ELF-1 (cell line): ENCODE data around the gene ZNF580.
A peak's percentile ranks its signal among the peaks of the same experiment; 100 is the strongest.

Experiments
- DNase-seq: peaks from one replicate; pipeline ENCODE4 v3.0.0-alpha.2; 2016; ENCODE audit warnings: low read depth, low spot score

Gene ZNF580

GRCh38 chr19:55605637-55606470, 34.9 kb upstream of the ZNF580 start, which contains the start of gene ZNF865:
TSS of gene ZNF865 (plus strand) at chr19:55605647. CDS start at chr19:55613619, 7,972 bp downstream.
- peak; percentile 92 for DNase-seq

DNA sequence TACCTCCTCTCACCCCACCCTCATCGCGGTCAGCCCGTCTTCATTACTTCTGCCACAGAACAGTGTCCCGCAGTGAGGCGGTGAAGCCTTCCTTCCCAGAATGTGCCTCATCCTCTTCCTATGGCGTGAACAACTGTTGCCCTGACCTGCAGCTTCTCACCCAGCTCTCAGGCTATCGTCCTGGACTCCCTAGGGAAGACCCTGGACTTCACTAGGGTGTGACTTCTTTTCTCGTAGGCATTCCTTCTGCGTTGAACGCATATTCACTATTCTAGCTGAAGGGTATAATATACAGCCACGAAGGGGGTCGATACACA, 34.4 kb upstream of the ZNF580 start:
- DNase-seq: no peak

GRCh38 chr19:55606817-55607216, 34.0 kb upstream of the ZNF580 start:
- no peak for DNase-seq

- no peak for DNase-seq
Observed at GRCh38 chr19:55609326-55609725, 31.5 kb upstream of the ZNF580 start.

GRCh38 chr19:55611300-55611982, 29.4 kb upstream of the ZNF580 start:
- no peak for DNase-seq

DNA sequence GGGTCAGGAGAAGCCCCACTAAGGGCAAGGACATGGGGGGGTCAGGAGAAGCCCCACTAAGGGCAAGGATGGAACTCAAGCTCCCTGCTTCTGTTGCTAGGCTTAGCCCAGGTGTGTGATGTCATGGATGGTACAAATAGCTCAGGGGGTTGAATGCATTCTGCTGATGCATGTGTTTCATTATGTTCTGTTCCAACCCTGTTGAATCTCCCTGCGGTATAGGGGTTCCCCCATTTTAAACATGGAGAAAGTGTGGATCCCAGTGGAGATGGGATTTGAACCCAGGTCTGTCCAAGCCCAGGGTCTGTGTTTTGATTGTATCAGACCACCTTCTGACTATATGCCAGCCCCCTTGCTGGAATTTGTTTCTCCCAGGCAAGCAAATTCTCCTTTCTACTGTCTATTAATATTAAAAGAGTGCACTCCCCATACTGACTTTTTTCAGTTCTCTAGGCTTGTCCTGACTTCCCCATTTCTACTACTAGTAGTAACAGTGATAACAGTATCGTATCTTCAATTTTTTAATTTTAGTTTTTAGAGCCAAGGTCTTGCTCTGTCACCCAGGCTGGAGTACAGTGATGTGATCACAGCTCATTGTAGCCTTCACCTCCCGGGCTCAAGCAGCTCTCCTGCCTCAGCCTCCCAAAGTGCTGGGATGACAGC, 28.7 kb upstream of the ZNF580 start:
- no peak for DNase-seq

GRCh38 chr19:55613396-55613795, 27.4 kb upstream of the ZNF580 start:
- DNase-seq: no peak

- DNase-seq: no peak
Observed at GRCh38 chr19:55613930-55614710, 26.7 kb upstream of the ZNF580 start.

DNA sequence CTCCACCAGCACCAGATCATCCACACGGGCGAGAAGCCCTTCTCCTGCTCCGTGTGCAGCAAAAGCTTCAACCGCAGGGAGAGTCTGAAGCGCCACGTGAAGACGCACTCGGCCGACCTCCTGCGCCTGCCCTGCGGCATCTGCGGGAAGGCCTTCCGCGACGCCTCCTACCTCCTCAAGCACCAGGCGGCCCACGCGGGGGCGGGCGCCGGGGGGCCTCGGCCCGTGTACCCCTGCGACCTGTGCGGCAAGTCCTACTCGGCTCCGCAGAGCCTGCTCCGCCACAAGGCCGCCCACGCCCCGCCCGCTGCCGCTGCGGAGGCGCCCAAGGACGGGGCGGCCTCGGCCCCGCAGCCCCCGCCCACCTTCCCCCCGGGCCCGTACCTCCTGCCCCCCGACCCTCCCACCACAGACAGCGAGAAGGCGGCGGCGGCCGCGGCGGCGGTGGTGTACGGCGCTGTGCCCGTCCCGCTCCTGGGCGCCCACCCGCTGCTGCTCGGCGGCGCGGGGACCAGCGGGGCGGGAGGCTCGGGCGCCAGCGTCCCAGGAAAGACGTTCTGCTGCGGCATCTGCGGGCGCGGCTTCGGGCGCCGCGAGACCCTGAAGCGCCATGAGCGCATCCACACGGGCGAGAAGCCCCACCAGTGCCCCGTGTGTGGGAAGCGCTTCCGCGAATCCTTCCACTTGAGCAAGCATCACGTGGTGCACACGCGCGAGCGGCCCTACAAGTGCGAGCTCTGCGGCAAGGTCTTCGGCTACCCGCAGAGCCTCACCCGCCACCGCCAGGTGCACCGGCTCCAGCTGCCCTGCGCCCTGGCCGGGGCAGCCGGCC, 25.9 kb upstream of the ZNF580 start:
- DNase-seq: no peak

DNA sequence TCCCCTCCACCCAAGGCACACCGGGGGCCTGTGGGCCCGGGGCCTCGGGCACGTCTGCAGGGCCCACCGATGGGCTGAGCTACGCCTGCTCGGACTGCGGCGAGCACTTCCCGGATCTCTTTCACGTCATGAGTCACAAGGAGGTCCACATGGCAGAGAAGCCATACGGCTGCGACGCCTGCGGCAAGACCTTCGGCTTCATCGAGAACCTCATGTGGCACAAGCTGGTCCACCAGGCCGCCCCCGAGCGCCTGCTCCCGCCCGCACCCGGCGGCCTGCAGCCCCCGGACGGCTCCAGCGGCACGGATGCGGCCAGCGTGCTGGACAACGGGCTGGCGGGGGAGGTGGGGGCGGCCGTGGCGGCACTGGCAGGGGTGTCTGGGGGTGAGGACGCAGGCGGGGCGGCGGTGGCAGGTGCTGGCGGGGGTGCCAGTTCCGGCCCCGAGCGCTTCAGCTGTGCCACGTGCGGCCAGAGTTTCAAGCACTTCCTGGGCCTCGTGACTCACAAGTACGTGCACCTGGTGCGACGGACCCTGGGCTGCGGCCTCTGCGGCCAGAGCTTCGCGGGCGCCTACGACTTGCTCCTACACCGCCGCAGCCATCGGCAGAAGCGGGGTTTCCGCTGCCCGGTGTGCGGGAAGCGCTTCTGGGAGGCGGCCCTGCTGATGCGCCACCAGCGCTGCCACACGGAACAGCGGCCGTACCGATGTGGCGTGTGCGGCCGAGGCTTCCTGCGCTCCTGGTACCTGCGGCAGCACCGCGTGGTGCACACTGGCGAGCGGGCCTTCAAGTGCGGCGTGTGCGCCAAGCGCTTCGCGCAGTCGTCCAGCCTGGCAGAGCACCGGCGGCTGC, 25.0 kb upstream of the ZNF580 start:
- no peak for DNase-seq

- DNase-seq: no peak
Observed at GRCh38 chr19:55616395-55616875, 24.4 kb upstream of the ZNF580 start.

DNA sequence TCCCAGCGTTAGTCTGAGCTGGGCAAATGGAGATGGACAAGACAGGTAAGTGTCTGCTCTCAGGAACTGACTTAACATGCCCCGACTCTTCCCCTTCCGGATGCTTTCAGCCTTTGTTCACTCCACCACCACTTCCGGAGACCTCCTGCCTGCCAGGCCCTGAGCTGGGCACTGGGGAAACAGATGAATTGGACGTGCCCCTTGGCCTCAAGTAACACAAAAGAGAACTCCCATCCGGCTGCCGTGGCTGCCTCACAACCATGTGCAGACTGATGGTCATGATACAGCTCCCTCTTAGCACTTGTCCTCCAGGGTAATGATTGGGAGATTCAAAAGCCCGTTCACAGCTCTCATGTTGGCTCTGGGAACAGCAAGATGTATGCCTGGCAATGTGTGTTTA, 23.4 kb upstream of the ZNF580 start:
- DNase-seq: no peak

DNA sequence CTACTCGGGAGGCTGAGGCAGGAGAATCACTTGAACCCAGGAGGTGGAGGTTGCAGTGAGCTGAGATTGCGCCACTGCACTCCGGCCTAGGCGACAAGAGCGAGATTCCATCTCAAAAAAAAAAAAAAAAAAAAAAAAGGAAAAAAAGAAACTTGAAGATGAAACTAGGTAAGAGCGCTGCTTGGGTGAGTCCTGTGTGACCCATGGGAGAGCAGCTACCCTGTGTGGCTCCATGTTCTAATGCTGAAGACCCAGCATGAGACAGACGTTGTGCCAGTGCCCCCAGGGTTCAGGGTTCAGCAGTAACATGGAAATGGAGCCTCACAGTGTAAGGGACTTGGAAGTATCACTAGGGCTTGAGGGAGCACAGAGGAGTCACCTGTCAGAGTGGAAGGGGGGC, 22.4 kb upstream of the ZNF580 start:
- no peak for DNase-seq

GRCh38 chr19:55619286-55619685, 21.5 kb upstream of the ZNF580 start:
- DNase-seq: no peak

DNA sequence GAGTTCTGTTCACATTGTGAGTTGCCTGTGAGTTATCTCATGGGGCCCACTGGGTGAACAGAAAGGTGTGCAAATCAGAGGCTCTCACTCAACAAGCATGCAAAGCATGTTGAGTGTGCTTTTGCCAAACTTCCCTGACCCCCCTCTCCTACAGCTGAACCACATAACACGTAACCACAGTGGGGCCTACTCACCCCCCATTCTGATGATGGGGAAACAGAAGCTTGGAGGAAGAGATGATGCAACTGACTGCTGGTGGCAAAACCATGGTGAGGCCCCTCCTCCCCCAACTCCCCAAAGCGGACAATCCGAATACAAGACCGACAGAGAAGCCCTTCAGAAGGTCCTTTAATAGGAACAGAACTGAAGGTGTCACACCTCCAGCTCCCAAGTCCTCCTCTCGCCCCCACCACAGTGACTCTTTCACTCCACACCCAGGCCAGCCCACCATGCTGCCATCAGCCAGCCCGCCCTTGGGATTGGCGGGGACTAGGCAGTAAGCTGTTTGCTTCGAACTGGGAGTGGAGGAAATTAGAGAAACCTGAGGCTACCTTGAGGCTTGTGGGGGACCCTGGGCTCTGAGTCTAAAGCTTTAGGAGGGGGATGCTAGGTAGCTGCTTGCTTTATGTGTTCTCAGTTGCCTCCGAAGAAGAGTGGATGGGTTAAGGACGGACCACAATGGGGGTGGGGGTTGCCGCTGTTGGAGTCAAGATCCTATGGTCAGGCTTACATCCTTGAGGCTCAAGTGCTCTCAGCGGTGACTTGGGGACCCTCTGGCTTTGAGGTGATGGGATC, 20.2 kb upstream of the ZNF580 start:
- no peak for DNase-seq

GRCh38 chr19:55621205-55621672, 19.6 kb upstream of the ZNF580 start:
- no peak for DNase-seq

GRCh38 chr19:55621673-55622231, 19.1 kb upstream of the ZNF580 start:
- no peak for DNase-seq

GRCh38 chr19:55622242-55622969, 18.4 kb upstream of the ZNF580 start:
- DNase-seq: no peak
